IPS-NIHi11 (cell line): Measurements from ENCODE around the gene GPR152.

Experiments used
- DNase-seq: peaks from one replicate; pipeline ENCODE4 v3.0.0; 2012; ENCODE audit warnings: mixed read lengths, low spot score

The GPR152 gene, protein sequence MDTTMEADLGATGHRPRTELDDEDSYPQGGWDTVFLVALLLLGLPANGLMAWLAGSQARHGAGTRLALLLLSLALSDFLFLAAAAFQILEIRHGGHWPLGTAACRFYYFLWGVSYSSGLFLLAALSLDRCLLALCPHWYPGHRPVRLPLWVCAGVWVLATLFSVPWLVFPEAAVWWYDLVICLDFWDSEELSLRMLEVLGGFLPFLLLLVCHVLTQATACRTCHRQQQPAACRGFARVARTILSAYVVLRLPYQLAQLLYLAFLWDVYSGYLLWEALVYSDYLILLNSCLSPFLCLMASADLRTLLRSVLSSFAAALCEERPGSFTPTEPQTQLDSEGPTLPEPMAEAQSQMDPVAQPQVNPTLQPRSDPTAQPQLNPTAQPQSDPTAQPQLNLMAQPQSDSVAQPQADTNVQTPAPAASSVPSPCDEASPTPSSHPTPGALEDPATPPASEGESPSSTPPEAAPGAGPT

DNA sequence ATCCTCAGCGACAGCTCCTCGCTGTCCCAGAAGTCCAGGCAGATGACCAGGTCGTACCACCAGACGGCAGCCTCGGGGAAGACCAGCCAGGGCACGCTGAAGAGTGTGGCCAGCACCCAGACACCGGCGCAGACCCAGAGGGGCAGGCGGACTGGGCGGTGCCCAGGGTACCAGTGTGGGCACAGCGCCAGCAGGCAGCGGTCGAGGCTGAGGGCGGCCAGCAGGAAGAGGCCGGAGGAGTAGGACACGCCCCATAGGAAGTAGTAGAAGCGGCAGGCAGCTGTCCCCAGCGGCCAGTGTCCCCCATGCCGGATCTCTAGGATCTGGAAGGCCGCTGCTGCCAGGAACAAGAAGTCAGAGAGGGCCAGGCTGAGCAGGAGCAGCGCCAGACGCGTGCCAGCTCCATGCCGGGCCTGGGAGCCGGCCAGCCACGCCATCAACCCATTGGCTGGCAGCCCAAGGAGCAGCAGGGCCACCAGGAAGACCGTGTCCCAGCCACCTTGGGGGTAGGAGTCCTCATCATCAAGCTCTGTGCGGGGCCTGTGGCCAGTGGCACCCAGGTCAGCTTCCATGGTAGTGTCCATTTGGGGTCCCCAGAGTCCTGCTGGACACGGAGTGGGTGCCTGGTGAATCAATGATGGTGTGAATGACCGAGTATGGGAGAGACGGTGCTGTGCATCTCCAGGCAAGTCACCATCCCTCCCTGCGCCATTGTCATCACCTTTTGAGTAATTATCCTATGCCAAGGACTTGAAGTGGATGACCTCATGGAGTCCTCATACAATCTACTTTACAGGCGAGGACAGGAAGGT, at the start of gene GPR152:
GPR152 (minus strand) TSS at position 589 of the 812 bp plus-strand sequence; CDS start at position 584, 5 bp downstream.
- DNase-seq = no peak

DNA sequence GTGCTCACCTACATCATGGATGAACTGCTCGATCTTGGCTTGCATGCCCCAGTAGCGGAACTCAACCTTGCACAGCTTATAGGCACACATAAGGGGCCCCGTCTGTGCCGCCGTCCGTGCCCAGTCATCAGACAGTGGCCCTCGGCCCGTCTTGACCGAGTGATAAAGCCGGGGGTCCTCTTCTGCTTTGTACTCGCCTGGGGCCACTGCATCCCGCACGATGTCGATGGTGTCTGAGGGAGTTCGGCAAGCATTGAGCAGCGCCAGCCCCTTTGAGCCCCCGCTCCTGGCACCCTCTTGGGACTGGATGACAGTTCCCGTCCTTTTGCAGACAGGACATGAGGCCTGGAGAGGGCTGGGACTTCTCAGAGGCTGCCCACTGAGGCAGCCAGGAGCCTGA, 49.3 kb upstream of the GPR152 start:
- no peak for DNase-seq

DNA sequence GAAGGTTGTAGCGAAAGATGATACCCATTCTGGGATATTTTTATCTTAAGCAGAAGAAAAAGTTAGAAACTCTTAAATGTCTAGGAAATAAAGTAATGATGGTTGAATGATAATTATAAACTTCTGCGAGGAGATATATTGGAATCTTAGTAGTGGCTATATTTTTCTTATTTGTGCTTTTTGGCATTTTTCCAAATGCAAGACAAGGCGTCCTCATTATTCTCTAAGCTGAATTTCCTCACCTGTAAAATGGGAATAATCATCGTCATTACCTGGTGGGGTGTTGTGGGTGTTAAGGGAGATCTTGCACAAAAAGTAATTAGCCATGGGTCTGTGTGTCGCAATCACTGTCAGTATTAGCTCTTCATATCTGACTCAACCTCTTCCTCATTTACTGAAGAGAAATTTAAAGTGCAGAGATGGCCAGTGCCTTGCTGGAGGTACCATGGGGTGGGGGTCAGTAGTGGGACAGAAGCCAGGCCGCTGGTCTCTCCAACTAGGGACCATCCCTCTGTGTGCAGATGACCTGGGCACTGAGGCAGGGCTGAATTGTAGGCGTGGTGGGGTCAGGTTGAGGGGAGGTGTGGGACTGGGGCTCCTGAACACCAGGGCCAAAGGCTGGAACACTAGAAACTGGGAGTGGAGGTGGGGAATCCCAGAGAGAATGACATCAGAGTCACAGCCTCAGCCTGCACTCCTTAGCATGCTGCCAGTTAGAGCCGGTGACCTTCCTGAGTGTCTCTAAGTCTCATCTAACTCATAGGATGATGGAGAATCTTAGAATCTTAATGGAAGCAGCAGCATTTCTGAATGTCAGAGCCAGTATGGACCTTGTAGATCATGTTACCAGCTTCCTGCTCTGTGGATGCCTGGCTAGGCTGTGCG, 48.5 kb upstream of the GPR152 start:
- no peak for DNase-seq

DNA sequence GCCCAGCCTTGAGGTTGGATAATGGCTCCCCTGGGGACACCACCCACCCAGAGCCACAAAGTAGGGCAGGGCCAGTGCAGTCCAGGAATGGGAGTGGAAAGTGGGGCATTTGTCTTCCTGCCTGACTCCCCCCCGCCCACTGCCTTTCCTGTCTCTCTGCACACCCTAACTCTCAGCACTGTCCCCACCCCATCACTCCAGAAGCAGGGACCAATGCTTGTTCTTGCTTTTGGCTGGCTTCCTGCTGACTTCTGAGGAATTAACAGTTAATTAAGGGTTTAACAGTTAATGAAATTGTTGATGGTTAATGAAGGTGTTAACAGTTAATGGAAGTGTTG, 47.9 kb upstream of the GPR152 start:
- no peak for DNase-seq

DNA sequence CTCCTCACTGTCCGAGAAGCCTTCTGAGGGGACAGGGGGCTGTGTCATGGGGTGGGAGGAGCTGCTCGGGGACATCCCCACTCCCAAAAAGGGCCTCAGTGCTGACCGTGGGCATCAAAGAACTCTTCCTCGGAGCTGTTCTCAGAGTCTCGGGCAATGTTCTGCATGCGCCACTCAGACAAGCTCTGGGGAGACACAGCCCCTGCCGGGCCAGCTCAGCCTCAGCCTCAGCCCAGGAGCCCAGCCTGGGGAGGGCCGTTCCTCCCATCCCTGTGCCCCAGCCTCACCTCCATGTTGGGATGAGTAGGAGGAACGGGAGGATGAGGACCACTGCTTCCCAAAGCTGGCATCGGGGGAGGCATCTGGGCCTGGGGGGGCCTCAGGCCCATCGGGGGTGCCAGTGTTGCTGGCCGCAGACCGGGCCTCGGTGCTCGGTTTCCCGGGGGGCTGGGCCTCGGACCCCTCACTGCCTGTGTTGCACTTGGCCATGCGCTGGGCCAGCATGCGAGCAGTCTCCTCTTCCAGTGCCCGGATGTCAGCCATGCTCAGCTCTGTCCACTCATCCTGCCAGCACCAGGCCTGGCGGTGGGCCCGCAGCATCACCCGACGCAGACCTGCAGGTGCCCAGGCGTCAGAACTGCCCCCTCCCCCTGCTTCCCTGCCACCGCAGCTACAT, 47.4 kb upstream of the GPR152 start:
- DNase-seq = no peak

DNA sequence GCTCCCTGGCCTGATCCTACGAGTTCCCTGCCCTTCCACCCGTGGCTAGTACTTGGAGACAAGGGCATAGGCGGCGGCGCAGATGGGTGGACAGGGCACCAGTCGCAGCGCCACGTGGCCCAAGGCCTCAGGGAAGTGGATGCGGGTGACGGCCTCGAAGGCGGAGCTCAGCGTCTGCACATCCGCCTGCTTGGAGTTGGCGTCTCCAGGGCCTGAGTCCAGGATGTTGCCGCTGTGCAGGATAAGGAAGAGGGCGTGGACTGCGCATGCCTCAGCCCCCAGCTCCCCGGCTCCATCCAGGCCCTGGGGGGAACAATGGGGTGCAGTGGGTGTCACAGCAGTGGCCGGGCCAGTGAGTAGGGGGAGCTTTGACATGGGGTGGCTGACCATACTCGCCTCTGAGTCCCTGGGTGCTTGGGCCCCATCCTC, 46.0 kb upstream of the GPR152 start:
- no peak for DNase-seq

DNA sequence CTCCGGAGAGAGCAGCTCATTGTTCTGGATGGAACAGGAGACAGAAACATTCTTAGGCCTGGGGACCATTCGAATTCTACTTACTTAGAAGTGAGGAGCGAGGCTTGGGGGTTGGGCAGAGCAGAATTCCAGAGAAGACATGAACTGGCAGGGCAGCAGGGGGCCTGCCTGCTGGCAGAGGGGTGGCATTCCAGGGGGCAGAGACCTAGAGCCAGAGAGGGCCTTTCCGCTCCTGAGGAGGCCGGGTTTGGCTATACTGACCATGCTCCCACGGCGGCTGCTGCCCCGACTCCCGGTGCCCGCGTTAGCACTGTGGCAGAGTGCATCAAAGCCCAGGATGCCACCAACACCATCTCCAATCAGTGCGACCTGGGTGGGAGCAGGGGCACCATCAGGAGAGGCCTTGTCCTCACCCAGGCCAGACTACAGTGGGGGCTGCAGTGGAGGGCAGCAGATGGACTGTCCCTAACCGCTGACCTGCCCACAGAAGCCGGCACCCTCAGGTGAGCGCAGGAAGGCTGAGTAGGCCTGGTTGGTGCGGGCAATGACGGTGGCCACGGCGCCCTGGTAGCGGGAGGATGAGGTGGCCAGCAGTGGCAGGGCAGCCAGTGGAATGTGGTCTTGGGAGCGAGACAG, 45.2 kb upstream of the GPR152 start:
- DNase-seq = no peak

DNA sequence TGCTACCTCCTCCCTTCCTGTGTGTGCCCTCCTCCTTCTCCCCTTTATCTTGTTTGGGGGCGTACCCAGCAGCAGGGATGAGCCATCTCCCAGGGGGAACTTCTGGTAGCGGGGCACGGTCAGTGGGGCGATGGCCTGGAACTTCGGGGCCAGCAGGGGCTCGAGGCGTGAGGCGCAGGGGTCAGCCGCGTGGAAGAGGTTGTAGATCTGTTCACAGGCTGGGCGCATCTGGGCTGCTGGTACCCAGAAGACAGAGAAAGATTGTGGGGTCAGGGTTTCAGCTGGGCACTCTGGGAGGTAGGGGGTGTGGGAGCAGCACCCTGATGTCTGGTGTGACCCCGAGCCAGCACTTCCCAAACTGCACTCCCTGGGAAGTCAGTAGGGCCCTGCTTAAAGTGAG, 43.6 kb upstream of the GPR152 start:
- no peak for DNase-seq

DNA sequence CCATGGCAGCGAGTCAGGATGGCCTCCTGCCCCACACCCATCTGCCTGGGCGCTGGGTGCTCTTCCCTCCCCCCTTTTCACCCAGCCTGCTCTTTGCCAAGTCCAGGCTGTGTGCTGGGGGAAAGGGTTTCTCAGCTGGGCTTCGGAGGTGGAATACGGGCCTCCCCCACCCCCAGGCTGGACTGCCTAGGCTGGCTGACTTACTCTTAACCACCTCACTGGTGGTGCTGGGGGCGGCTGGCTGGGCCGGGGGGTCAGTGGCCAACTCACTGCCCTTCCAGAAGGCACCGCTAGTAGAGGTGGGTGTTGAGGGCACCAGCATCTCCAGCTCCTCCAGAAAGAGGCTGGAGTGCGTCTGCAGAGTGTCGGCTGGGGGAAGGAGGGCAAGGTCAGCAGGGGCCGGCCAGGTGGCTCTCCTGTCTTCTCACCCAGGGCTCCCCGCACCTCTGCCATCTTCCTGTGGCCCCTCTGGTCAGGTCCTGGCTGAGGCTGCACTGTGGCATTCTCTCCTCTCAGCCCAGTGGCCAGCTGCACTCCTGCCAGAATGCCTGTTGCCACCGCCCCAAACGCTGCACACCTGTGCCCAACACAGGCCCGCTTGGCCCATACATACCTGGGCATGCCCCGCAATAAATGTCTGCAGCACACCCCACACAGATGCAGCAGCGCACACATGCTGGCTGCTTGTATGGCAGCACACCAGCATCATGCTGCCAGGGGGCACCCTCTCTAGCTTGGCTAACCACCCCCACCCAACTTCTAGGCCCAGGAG, 42.9 kb upstream of the GPR152 start:
- DNase-seq = no peak

DNA sequence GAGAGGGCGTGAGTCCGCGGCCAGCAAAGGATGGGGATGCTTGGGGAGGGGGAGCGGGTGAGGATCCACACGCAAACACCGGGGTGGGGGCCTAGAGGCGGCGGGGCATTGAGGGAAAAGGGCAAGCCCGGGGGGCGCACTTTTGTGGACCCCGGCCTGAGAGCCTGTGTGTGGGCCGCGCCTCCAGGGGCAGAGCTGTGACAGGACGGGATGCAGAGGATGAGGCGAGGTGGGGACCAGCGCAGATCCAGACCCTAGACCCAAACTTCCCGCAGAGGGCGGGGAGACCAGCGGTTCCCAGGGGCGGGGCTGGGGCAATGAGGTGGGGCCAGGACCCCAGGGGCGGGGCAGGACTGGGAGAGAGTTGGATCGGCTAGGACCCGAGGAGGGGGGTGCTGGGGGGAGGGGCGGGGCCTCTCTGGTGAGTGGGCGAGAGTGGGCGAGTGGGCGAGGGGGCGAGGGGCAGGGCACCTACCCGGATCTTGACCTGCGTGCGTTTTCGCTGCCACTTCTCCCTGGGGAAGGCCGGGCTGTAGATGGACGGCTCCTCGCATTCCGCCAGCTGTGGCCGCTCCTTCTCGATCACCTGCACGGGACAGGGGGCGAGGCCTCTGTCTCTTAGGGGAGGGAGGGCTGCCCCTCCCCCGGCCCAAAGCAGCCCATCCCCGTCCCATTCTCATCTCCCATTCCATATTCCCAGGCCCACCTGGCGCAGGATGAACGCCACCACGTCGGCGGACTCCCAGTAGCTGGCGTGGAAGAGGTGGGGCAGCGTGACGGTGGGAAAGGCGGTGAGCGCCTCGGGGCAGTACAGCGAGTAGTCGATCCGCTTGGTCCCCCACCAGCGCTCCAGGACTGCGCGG, 42.1 kb upstream of the GPR152 start:
- DNase-seq = peak; percentile 70

DNA sequence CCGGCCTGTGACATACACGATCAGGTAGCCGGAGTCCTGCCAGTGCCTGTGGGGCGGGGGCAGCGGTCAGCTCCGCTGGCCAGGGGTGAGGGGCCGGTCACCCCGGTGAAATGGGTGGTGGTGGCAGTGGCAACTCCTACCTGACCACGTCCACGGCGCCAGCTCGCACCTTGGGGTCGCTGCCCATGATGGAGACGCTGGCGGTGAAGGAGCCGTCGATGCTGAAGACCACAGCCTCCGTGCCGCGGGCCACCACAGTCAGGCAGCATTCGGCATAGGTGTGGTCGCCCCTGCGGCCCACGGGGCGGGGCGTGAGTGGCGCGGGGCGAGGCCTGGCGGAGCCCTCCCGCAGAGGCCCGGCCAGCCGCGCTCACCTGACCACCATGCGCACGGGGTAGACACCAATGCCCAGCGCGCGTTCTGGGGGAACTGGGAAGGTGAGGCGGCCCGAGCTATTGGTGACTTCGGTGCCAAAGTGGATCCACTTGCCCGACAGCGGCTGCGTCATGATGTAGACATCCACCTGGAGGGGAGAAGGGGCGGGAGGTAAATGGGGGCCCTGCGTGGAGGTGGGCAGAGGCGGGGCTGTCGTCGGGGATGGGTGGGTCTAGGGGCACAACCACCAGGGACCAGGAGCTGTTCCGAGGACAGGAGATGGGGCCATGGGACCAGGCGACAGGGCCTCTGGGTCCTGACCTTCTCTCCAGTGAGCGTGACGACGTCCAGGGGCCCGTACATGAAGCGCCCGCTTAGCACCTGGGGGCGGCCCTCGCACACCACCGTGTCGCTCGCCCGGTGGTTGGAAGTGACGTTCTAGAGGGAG, 41.2 kb upstream of the GPR152 start:
- DNase-seq = no peak

DNA sequence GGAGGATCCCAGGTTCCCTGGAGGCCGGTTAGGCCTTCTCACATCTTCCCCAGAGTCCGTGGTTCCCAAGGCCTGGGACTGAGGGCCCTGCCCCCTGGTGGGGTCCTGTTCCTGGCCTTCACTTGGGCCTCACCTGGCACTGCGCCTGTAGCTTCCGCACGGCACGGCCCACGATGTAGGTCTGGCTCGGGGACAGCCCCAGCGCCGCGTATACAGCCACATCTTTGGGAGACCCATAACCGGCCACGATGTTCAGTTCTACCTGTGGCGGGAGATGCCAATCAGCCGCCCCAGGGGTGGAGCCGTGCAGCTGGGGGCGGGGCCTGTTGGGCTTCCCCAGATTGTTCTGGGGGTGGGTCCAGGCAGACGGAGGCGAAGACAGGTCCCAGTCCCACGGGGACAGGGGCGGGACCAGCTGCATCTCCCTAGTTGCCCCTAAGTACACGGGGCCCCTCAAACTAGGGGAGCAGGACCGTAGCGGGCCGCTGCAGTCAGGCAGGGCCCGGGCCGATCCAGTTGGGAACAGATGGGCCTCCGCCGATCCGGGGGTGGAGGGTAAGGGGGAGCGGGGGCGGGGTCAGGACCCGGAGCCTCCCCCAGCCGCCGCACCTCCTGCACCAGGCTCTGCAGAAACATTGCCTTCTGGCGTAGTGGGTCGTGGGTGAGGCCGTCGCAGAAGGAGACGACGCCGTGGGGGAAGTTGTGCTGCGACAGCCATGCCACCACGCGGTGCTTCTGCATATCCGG, 40.4 kb upstream of the GPR152 start:
- peak; percentile 83 for DNase-seq

DNA sequence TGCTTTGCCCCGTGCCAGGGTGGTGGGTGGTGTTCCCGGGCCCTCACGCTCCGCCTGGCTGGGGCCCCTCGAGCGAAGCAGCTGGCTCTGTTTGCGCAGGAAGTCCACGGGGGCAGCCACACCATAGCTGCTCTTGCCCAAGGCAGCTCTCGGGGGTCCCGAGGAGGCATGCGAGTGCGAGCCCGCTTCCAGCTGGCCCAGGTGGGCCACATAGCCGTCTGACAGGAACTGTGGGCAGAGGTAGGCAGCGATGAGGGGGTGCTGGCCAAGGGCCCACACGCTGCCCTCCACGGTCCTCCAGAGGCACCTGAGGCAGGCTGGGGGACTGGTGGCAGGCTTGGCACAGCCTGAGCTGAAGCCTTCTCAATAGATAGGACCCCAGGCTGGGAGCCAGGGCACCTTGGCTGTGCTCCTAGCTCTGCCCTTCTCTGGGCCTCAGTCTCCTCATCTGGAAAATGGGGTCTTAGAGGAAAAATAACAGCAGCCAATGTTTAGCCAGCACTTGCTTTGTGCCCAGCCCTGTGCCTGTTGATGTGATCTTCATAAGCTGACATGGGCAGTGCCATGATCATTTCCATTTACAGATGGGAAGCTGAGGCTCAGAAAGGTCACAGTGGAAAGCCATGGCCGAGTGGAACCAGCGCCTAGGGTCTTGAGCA, 39.7 kb upstream of the GPR152 start:
- DNase-seq = no peak

DNA sequence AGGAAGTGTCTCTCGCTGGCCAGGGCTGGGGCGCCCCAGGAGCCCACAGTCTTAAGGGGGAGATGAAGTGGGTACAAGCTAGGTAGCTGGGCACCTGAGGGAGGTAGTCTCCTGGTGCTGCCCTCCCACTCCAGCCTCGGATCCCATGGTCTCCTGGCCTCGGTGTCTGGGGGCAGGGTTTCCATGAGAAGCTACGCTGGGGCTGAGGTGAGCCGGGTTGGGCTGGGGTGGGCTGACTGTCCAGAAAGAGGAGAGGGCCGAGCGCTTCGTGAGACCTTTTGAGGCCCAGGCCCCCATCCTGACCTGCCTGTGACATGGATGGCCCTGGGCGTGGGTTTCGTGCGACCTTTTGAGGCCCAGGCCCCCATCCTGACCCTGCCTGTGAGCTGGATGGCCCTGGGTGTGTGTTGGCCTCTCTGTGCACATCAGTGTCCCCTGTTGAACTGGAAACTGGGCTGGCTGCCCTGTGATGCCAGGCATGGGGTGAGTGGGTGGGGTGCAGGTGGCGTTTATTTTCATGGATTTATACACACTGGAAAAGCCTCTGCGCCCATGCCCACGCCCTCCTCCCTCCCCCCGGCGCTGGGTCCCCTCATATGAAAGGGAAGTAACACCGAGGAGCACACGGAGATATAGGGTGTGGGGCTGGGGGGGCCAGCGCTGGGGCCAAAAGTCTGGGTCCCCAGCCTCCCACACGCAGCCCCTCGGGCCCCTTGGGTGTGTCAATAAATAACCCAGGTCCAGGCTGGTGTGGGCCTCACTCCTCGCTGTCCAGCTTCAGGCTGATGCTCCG, 38.9 kb upstream of the GPR152 start:
- no peak for DNase-seq

DNA sequence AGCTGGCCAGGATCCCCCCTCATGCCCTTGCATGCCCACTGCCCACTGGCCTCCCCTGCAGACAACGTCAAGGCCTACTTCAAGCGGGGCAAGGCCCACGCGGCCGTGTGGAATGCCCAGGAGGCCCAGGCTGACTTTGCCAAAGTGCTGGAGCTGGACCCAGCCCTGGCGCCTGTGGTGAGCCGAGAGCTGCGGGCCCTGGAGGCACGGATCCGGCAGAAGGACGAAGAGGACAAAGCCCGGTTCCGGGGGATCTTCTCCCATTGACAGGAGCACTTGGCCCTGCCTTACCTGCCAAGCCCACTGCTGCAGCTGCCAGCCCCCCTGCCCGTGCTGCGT, 38.2 kb upstream of the GPR152 start:
- DNase-seq = no peak

DNA sequence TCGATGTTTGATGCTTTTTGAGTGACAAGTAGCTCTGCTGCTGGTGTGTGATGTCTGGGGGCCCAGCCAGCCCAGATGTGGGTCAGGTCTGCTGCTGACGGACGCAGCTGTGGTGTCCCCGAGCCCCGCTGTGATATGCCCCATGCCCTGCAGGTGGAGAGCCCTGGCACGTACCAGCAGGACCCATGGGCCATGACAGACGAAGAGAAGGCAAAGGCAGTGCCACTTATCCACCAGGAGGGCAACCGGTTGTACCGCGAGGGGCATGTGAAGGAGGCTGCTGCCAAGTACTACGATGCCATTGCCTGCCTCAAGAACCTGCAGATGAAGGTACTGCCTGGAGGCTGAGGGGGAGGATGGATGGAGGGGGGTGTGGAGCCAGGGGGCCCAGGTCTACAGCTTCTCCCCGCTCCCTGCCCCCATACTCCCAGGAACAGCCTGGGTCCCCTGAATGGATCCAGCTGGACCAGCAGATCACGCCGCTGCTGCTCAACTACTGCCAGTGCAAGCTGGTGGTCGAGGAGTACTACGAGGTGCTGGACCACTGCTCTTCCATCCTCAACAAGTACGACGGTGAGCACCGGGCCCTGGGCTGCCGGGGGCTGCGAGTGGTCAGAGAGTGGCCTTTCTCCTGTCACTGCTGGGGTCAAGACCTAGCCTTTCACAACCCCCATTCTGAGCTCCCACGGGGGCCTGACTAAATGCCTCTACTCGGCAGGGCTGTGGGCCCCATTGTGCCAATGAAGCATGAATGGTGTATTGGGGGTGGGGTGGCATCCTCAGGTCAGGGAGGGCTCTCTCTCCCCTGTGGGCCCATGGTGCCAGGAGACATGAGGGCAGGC, 37.6 kb upstream of the GPR152 start:
- no peak for DNase-seq
